Neural cell (in vitro differentiated cells): Measurements from ENCODE around the gene NOP56. TPM values are rescaled to one million over a fixed set of nuclear protein-coding genes. Genes with fewer than 3 reads are reported as not detected.

Experiments used
- H2AFZ ChIP-seq: fragments of 200-600, 300-800 bp; sonication (generic), shearing (Covaris generic); 2 replicates; pipeline ENCODE4 v1.6.0; 2014; ENCODE audit warnings: low read depth, mild to moderate bottlenecking, antibody characterized with exemption, low read length, moderate library complexity
- H3F3A ChIP-seq: fragments of 200-600 bp; shearing (Covaris generic); 2 replicates; pipeline ENCODE4 v1.6.1; 2016; ENCODE audit warnings: mild to moderate bottlenecking, moderate library complexity, mixed read lengths, antibody characterized with exemption, low read length; ENCODE audit not compliant: insufficient read depth, poor library complexity, severe bottlenecking
- H3K27ac ChIP-seq: fragments of 200-600, 300-800 bp; sonication (generic), shearing (Covaris generic); 2 replicates; pipeline ENCODE4 v1.5.1; 2014; ENCODE audit warnings: mild to moderate bottlenecking, low read length, moderate library complexity
- H3K27me3 ChIP-seq: fragments of 300-800, 200-600 bp; sonication (generic), shearing (Covaris generic); 2 replicates; pipeline ENCODE4 v1.6.0; 2014; ENCODE audit warnings: mild to moderate bottlenecking, low read depth, low read length, moderate library complexity; ENCODE audit not compliant: insufficient read depth
- H3K36me3 ChIP-seq: fragments of 300-800, 200-600 bp; sonication (generic), shearing (Covaris generic); 2 replicates; pipeline ENCODE4 v1.5.1; 2014; ENCODE audit warnings: mild to moderate bottlenecking, antibody characterized with exemption, low read length, moderate library complexity; ENCODE audit not compliant: insufficient read depth
- H3K4me2 ChIP-seq: fragments of 300-800, 200-600 bp; sonication (generic), shearing (Covaris generic); 2 replicates; pipeline ENCODE4 v1.6.0; 2014; ENCODE audit warnings: mild to moderate bottlenecking, low read length
- H3K4me3 ChIP-seq: fragments of 300-800, 200-600 bp; sonication (generic), shearing (Covaris generic); 2 replicates; pipeline ENCODE4 v1.5.1; 2014; ENCODE audit warnings: mild to moderate bottlenecking, low read length, moderate library complexity
- H3K79me2 ChIP-seq: fragments of 200-600 bp; shearing (Covaris generic); replicated peaks from 2 replicates; pipeline ENCODE4 v1.6.0; 2014; ENCODE audit warnings: mild to moderate bottlenecking, low read length, moderate library complexity; ENCODE audit not compliant: insufficient read depth
- H3K9ac ChIP-seq: fragments of 300-800, 200-600 bp; sonication (generic), shearing (Covaris generic); 2 replicates; pipeline ENCODE4 v1.6.1; 2016; ENCODE audit warnings: mild to moderate bottlenecking, low read length, mixed read lengths
- H3K9me2 ChIP-seq: fragments of 200-600 bp; shearing (Covaris generic); 2 replicates; pipeline ENCODE4 v1.6.1; 2016; ENCODE audit warnings: mild to moderate bottlenecking, low read length, mixed read lengths; ENCODE audit not compliant: insufficient read depth
- H3K9me3 ChIP-seq: fragments of 200-600, 300-800 bp; sonication (generic), shearing (Covaris generic); 2 replicates; pipeline ENCODE4 v1.6.1; 2016; ENCODE audit warnings: mild to moderate bottlenecking, mixed run types, low read length, moderate library complexity, mixed read lengths
- H4K20me1 ChIP-seq: fragments of 200-600 bp; shearing (Covaris generic); 2 replicates; pipeline ENCODE4 v1.6.1; 2016; ENCODE audit warnings: mild to moderate bottlenecking, mixed run types; ENCODE audit not compliant: insufficient read depth
- EP300 ChIP-seq: fragments of 450-650 bp; conservative IDR thresholded peaks from 2 replicates; pipeline ENCODE4 v1.6.1; 2014; ENCODE audit warnings: antibody characterized with exemption, mild to moderate bottlenecking, moderate library complexity; ENCODE audit not compliant: poor library complexity, severe bottlenecking
- EZH2 ChIP-seq: fragments of 200-600, 300-800 bp; shearing (Covaris generic), sonication (generic); IDR thresholded peaks from 2 replicates; pipeline ENCODE4 v1.6.1; 2014; ENCODE audit warnings: antibody characterized with exemption, low read length, borderline replicate concordance, mild to moderate bottlenecking; ENCODE audit not compliant: insufficient read depth, poor library complexity, severe bottlenecking
- MXI1 ChIP-seq: fragments of 450-650 bp; conservative IDR thresholded peaks from 2 replicates; pipeline ENCODE4 v1.6.1; 2014; ENCODE audit warnings: antibody characterized with exemption, mild to moderate bottlenecking; ENCODE audit not compliant: poor library complexity, severe bottlenecking
- POLR2AphosphoS5 ChIP-seq: IDR thresholded peaks from 2 replicates; pipeline ENCODE4 v1.6.1; 2012
- RAD21 ChIP-seq: fragments of 450-650 bp; conservative IDR thresholded peaks from 2 replicates; pipeline ENCODE4 v1.6.1; 2014; ENCODE audit warnings: antibody characterized with exemption, mild to moderate bottlenecking, moderate library complexity
- SMC3 ChIP-seq: fragments of 450-650 bp; conservative IDR thresholded peaks from 2 replicates; pipeline ENCODE4 v1.6.1; 2014; ENCODE audit warnings: antibody characterized with exemption, mild to moderate bottlenecking, moderate library complexity; ENCODE audit not compliant: poor library complexity
- TAF1 ChIP-seq: IDR thresholded peaks from 2 replicates; pipeline ENCODE4 v1.6.1; 2012; ENCODE audit warnings: low read depth
- polyA plus RNA-seq: library from polyadenylated mRNA; depleted of rRNA; stranded (reverse); fragments of >200 nt; gene quantifications from 2 replicates; pipeline ENCODE4 v1.2.3, GENCODE V29; 2014
- TF ChIP-seq, protein P1 (sequence below): IDR thresholded peaks from 2 replicates; pipeline ENCODE4 v1.6.1; 2012; ENCODE audit warnings: borderline replicate concordance
- TF ChIP-seq, protein P2 (sequence below): fragments of 450-650 bp; IDR thresholded peaks from 2 replicates; pipeline ENCODE4 v1.5.1; 2014; ENCODE audit warnings: antibody characterized with exemption, mild to moderate bottlenecking, moderate library complexity; ENCODE audit not compliant: poor library complexity, severe bottlenecking

The NOP56 gene
- polyA plus RNA-seq, 1 donor from 2014 or later: 188 TPM

DNA sequence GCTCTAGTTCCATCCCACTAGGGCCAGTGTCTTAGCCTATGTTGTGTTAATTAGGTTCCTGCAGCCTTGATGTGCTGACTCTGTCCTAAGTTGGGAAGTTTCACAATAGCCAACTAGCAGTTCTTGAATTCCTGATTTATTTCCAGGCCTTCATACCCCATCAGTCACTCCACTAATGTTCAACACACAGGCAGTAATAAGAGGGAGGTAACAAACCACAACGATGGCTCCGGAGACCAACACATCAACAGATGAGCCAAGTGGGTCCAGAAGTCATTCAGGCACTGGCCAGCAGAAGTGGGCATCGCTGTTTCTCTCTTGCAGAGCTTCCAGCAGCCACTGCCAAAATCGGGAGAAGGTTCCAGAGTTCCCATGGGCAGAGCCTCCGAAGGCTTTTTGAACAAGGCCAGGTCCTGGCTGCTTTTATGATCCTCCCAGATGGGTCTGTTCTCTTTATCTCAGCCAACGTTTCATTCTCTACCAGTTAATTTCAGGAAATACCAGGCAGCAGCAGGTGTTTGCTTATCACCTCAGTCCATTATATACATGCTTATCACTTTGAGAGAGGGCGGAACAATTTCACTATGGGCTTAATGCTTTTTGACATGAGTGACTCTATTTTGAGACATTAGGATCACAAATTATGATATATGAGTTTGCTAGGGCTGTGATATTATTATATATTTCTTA is 48.5 kb upstream of the NOP56 start:
- no peak overlapping the region for H2AFZ ChIP-seq

DNA sequence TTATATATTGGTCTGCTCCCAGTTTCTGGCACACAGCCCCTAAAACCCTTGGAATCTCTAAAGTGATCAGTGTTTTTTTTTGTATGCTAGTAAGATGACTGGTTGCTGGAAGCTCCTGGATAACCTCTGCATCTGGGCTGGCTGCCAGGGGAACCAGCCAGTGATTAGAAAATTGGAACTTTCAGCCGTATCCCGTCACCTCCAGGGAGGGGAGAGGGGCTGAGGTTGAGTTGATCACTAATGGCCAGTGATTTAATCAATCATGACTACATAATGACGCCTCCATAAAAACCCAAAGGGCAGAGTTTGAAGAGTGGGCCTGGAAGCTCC is 48.0 kb upstream of the NOP56 start:
- Histone ChIP-seq H3K27ac (no peak overlapping the region), H3K27me3 (no peaks in the 10 kb centered on the region), H4K20me1 (no peaks in the 10 kb centered on the region), H3K9ac (no peak overlapping the region), H3K9me3 (no peaks in the 10 kb centered on the region), H3K4me3 (no peak overlapping the region), H3F3A (no peaks in the 10 kb centered on the region), H2AFZ (no peak overlapping the region), H3K79me2 (no peaks in the 10 kb centered on the region), H3K9me2 (no peaks in the 10 kb centered on the region), H3K36me3 (no peaks in the 10 kb centered on the region), H3K4me2 (no peak overlapping the region)
- TF ChIP-seq MXI1: no peak
- no peak for TF ChIP-seq RAD21
- no peak for TF ChIP-seq EZH2
- TF ChIP-seq POLR2AphosphoS5: no peak
- TF ChIP-seq SMC3: no peak
- TF ChIP-seq, protein P1, sequence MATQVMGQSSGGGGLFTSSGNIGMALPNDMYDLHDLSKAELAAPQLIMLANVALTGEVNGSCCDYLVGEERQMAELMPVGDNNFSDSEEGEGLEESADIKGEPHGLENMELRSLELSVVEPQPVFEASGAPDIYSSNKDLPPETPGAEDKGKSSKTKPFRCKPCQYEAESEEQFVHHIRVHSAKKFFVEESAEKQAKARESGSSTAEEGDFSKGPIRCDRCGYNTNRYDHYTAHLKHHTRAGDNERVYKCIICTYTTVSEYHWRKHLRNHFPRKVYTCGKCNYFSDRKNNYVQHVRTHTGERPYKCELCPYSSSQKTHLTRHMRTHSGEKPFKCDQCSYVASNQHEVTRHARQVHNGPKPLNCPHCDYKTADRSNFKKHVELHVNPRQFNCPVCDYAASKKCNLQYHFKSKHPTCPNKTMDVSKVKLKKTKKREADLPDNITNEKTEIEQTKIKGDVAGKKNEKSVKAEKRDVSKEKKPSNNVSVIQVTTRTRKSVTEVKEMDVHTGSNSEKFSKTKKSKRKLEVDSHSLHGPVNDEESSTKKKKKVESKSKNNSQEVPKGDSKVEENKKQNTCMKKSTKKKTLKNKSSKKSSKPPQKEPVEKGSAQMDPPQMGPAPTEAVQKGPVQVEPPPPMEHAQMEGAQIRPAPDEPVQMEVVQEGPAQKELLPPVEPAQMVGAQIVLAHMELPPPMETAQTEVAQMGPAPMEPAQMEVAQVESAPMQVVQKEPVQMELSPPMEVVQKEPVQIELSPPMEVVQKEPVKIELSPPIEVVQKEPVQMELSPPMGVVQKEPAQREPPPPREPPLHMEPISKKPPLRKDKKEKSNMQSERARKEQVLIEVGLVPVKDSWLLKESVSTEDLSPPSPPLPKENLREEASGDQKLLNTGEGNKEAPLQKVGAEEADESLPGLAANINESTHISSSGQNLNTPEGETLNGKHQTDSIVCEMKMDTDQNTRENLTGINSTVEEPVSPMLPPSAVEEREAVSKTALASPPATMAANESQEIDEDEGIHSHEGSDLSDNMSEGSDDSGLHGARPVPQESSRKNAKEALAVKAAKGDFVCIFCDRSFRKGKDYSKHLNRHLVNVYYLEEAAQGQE: no peak
- TF ChIP-seq EP300: no peak
- TF ChIP-seq, protein P2, sequence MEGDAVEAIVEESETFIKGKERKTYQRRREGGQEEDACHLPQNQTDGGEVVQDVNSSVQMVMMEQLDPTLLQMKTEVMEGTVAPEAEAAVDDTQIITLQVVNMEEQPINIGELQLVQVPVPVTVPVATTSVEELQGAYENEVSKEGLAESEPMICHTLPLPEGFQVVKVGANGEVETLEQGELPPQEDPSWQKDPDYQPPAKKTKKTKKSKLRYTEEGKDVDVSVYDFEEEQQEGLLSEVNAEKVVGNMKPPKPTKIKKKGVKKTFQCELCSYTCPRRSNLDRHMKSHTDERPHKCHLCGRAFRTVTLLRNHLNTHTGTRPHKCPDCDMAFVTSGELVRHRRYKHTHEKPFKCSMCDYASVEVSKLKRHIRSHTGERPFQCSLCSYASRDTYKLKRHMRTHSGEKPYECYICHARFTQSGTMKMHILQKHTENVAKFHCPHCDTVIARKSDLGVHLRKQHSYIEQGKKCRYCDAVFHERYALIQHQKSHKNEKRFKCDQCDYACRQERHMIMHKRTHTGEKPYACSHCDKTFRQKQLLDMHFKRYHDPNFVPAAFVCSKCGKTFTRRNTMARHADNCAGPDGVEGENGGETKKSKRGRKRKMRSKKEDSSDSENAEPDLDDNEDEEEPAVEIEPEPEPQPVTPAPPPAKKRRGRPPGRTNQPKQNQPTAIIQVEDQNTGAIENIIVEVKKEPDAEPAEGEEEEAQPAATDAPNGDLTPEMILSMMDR: no peak
- TF ChIP-seq TAF1: no peak

More for the DNA sequence above, 48.5 kb upstream of the NOP56 start:
- Histone ChIP-seq H3K36me3 (no peaks in the 10 kb centered on the region), H3K9ac (no peak overlapping the region), H4K20me1 (no peaks in the 10 kb centered on the region), H3K27me3 (no peaks in the 10 kb centered on the region), H3K9me2 (no peaks in the 10 kb centered on the region), H3K27ac (no peak overlapping the region), H3K9me3 (no peaks in the 10 kb centered on the region), H3K4me3 (no peak overlapping the region), H3K79me2 (no peaks in the 10 kb centered on the region), H3K4me2 (no peak overlapping the region), H3F3A (no peaks in the 10 kb centered on the region)
- no peak for TF ChIP-seq MXI1
- no peak for TF ChIP-seq RAD21
- no peak for TF ChIP-seq SMC3
- no peak for TF ChIP-seq EZH2
- TF ChIP-seq TAF1: no peak
- TF ChIP-seq POLR2AphosphoS5: no peak
- TF ChIP-seq EP300: no peak
- TF ChIP-seq, protein P2: no peak
